HEK293 (cell line): Measurements from ENCODE around the gene APLP1.

Experiments used
- CTCF ChIP-seq: fragments of 450-650 bp; formaldehyde crosslinking; IDR thresholded peaks from 2 replicates; pipeline ENCODE4 v1.5.1; 2016; ENCODE audit warnings: missing biosample characterization, missing genetic modification characterization
- PRDM2 ChIP-seq: fragments of 450-650 bp; formaldehyde crosslinking; IDR thresholded peaks from 2 replicates; pipeline ENCODE4 v1.5.1; 2016; ENCODE audit warnings: missing biosample characterization, missing genetic modification characterization, borderline replicate concordance
- YY1 ChIP-seq: fragments of 450-650 bp; formaldehyde crosslinking; IDR thresholded peaks from 2 replicates; pipeline ENCODE4 v1.5.1; 2018; ENCODE audit warnings: missing biosample characterization, missing genetic modification characterization
- TF ChIP-seq, protein P1 (sequence below): fragments of 450-650 bp; formaldehyde crosslinking; IDR thresholded peaks from 2 replicates; pipeline ENCODE4 v1.5.1; 2016; ENCODE audit warnings: missing biosample characterization, missing genetic modification characterization, low read depth

DNA sequence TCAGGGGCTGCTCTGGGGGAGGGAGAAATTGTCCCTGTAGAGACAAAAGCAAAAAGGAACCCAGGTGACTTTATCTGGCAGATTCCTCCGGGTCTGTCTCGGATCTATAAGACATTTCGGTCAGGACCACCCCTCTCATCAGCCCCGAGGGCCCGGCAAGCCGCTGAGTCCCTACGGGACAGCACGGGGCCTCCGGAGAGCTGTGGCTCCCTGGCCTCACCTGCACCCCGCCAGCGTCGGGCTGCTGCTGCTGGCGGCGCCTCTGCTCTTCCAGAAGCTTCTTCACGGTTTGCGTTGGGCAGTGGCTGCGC lies 30.1 kb downstream of the APLP1 start:
- TF ChIP-seq CTCF (tag by site-specific recombination) (no peak), PRDM2 (tag by site-specific recombination) (no peak), YY1 (tag by site-specific recombination) (no peak)
- TF ChIP-seq, protein P1, sequence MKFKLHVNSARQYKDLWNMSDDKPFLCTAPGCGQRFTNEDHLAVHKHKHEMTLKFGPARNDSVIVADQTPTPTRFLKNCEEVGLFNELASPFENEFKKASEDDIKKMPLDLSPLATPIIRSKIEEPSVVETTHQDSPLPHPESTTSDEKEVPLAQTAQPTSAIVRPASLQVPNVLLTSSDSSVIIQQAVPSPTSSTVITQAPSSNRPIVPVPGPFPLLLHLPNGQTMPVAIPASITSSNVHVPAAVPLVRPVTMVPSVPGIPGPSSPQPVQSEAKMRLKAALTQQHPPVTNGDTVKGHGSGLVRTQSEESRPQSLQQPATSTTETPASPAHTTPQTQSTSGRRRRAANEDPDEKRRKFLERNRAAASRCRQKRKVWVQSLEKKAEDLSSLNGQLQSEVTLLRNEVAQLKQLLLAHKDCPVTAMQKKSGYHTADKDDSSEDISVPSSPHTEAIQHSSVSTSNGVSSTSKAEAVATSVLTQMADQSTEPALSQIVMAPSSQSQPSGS (tag by site-specific recombination): no peak
